G401.6 (cell line): Measurements from ENCODE around the gene MSMP.

Source experiments
- FAIRE-seq: peaks from 2 replicates; lab custom pipeline; 2012; peaks lifted over from hg19 to GRCh38; lab: Jason Lieb, UNC

Gene MSMP

GRCh38 chr9:35754264-35754663 lies at the start of gene MSMP:
Gene MSMP (minus strand): TSS chr9:35754276. CDS start chr9:35754129, 147 bp downstream.
- FAIRE-seq, result no peak

GRCh38 chr9:35801328-35802128 lies 47.5 kb upstream of the MSMP start:
- FAIRE-seq, result no peak

GRCh38 chr9:35800530-35800929 lies 46.5 kb upstream of the MSMP start:
- no peak for FAIRE-seq

- no peak for FAIRE-seq
Measured at GRCh38 chr9:35798658-35799374, 44.7 kb upstream of the MSMP start.

- no peak for FAIRE-seq
Measured at GRCh38 chr9:35797311-35798109, 43.4 kb upstream of the MSMP start.

GRCh38 chr9:35795695-35796094 lies 41.6 kb upstream of the MSMP start:
- FAIRE-seq, result no peak

- no peak for FAIRE-seq
Measured at GRCh38 chr9:35793461-35793860, 39.4 kb upstream of the MSMP start.

GRCh38 chr9:35792826-35793225 lies 38.8 kb upstream of the MSMP start:
- no peak for FAIRE-seq

- no peak for FAIRE-seq
Measured at GRCh38 chr9:35792024-35792813, 38.1 kb upstream of the MSMP start.

- FAIRE-seq, result no peak
Measured at GRCh38 chr9:35791297-35791921, 37.3 kb upstream of the MSMP start, which contains the start of gene NPR2. Gene NPR2 (plus strand): TSS chr9:35791591. CDS start chr9:35792409, 818 bp downstream.

- peak; percentile 94 for FAIRE-seq
Measured at GRCh38 chr9:35790385-35791296, 36.6 kb upstream of the MSMP start.

- FAIRE-seq, result no peak
Measured at GRCh38 chr9:35790025-35790384, 35.9 kb upstream of the MSMP start.

- FAIRE-seq, result no peak
Measured at GRCh38 chr9:35789541-35789940, 35.5 kb upstream of the MSMP start.

GRCh38 chr9:35783418-35783817 lies 29.3 kb upstream of the MSMP start:
- no peak for FAIRE-seq

- no peak for FAIRE-seq
Measured at GRCh38 chr9:35781066-35781465, 27.0 kb upstream of the MSMP start.

GRCh38 chr9:35778496-35778895 lies 24.4 kb upstream of the MSMP start:
- FAIRE-seq, result no peak

- no peak for FAIRE-seq
Measured at GRCh38 chr9:35776018-35776417, 21.9 kb upstream of the MSMP start.

GRCh38 chr9:35774907-35775635 lies 21.0 kb upstream of the MSMP start:
- FAIRE-seq, result no peak

GRCh38 chr9:35771943-35772342 lies 17.9 kb upstream of the MSMP start:
- no peak for FAIRE-seq

GRCh38 chr9:35771534-35771933 lies 17.5 kb upstream of the MSMP start:
- no peak for FAIRE-seq
